Stimulated activated CD4-positive, alpha-beta T cell treated with anti-CD3 and anti-CD28 coated beads, TNF-alpha, amount 100 ng/mL, for 1 hour (primary cell): ENCODE measurements around the gene PI16.

Experiments used
- DNase-seq, 3 donors: peaks; one replicate each; pipeline ENCODE4 v3.0.0-alpha.2; 2020; ENCODE audit warnings: low read depth in 3 of 3, low spot score in 1 of 3

The PI16 gene

GRCh38 chr6:36997811-36998722 lies 43.5 kb downstream of the PI16 start:
- no peak for DNase-seq

GRCh38 chr6:36998723-36999038 lies 44.1 kb downstream of the PI16 start:
- DNase-seq, result no peak

GRCh38 chr6:36999061-36999750 lies 44.7 kb downstream of the PI16 start:
- no peak for DNase-seq

GRCh38 chr6:36999751-37000125 lies 45.2 kb downstream of the PI16 start:
- DNase-seq, result no peak

GRCh38 chr6:37004044-37004980 lies 49.8 kb downstream of the PI16 start:
- DNase-seq, result no peak

- DNase-seq, result no peak
Measured at GRCh38 chr6:37005061-37005810, 50.7 kb downstream of the PI16 start, which contains the start of gene FGD2. TSS of gene FGD2 (plus strand) at chr6:37005655. CDS start at chr6:37005818, 163 bp downstream.

GRCh38 chr6:37005827-37006567 lies 51.5 kb downstream of the PI16 start:
- no peak for DNase-seq

- DNase-seq, result no peak
Measured at GRCh38 chr6:37006793-37007339, 52.3 kb downstream of the PI16 start.

GRCh38 chr6:37007340-37008043 lies 53.0 kb downstream of the PI16 start:
- no peak for DNase-seq

- DNase-seq, result no peak
Measured at GRCh38 chr6:37008484-37009465, 54.2 kb downstream of the PI16 start.

GRCh38 chr6:37010402-37010892 lies 55.9 kb downstream of the PI16 start:
- no peak for DNase-seq

- no peak for DNase-seq
Measured at GRCh38 chr6:37011656-37012378, 57.3 kb downstream of the PI16 start.

GRCh38 chr6:37013516-37014491 lies 59.3 kb downstream of the PI16 start:
- DNase-seq, result no peak
